A549 (cell line): ENCODE data around the gene PSRC1. TPM values are rescaled to one million over a fixed set of nuclear protein-coding genes. Genes with fewer than 3 reads are reported as not detected.

Source experiments
- ATAC-seq, 2 experiments: fragments of 200-7000 bp in 1 of 2; fragments of >200 bp in 1 of 2; cut with Nextera tagmentation in 1 of 2; cut with Tn5 transposase in 1 of 2; 3 replicates each; pipeline versions ENCODE4 v1.8.0 to v1.9.1; 2018 to 2020; ENCODE audit warnings: mild to moderate bottlenecking in 1 of 2, moderate library complexity in 1 of 2
- CTCF ChIA-PET: fragments of 300-600 bp; sonication (Branson Sonifier 250); formaldehyde crosslinking; extraction: SDS; loops from one replicate; lab custom pipeline; 2021; ENCODE audit warnings: antibody characterized with exemption, inconsistent platforms; lab: Yijun Ruan, JAX
- POLR2A ChIA-PET: fragments of 350-600 bp; formaldehyde crosslinking; extraction: SDS; loops from one replicate; lab custom pipeline; 2021; ENCODE audit warnings: antibody characterized with exemption, inconsistent platforms; lab: Yijun Ruan, JAX
- DNase-seq, 2 experiments: peaks; one replicate each; pipeline versions ENCODE4 v3.0.0 to v3.0.0-alpha.2; 2011 to 2016; ENCODE audit warnings: low read depth in 1 of 2, low spot score in 1 of 2
- FAIRE-seq: peaks from 2 replicates; lab custom pipeline; 2011; peaks lifted over from hg19 to GRCh38; lab: Jason Lieb, UNC
- H3K27ac ChIP-seq, 2 experiments: fragments of >200 bp; sonication (Bioruptor Twin); formaldehyde crosslinking; 3 replicates each; pipeline ENCODE4 v1.5.1; 2016 to 2017
- H3K4me1 ChIP-seq: fragments of >200 bp; sonication (Bioruptor Twin); formaldehyde crosslinking; 3 replicates; pipeline ENCODE4 v1.6.1; 2016
- H3K4me2 ChIP-seq: fragments of >200 bp; sonication (Bioruptor Twin); formaldehyde crosslinking; 3 replicates; pipeline ENCODE4 v1.6.1; 2016
- H3K4me3 ChIP-seq: fragments of >200 bp; sonication (Bioruptor Twin); formaldehyde crosslinking; 3 replicates; pipeline ENCODE4 v1.5.1; 2016
- H3K9me3 ChIP-seq: fragments of >200 bp; sonication (Bioruptor Twin); formaldehyde crosslinking; 3 replicates; pipeline ENCODE4 v1.6.1; 2016
- BCL3 ChIP-seq: fragments of >200 bp; sonication (Bioruptor Twin); formaldehyde crosslinking; IDR thresholded peaks from 3 replicates; pipeline ENCODE4 v1.6.1; 2016
- CHD2 ChIP-seq: fragments of 150-350 bp; IDR thresholded peaks from 2 replicates; pipeline ENCODE4 v1.6.1; 2014; ENCODE audit warnings: low read length; ENCODE audit not compliant: partially characterized antibody
- CHD4 ChIP-seq: fragments of 200-600 bp; sonication (generic); IDR thresholded peaks from 2 replicates; pipeline ENCODE4 v1.6.1; 2016; ENCODE audit warnings: antibody characterized with exemption, mild to moderate bottlenecking, borderline replicate concordance
- ESRRA ChIP-seq: fragments of 150-350 bp; IDR thresholded peaks from 2 replicates; pipeline ENCODE4 v1.6.1; 2014; ENCODE audit warnings: mild to moderate bottlenecking, low read length, borderline replicate concordance
- GATA3 ChIP-seq: IDR thresholded peaks from 2 replicates; pipeline ENCODE4 v1.6.1; 2012; ENCODE audit warnings: borderline replicate concordance
- HMGXB4 ChIP-seq: fragments of 250-450 bp; sonication (Bioruptor Pico); IDR thresholded peaks from 2 replicates; pipeline ENCODE4 v1.5.0; 2021; ENCODE audit warnings: mild to moderate bottlenecking, moderate library complexity, borderline replicate concordance
- JUNB ChIP-seq: fragments of >200 bp; sonication (Bioruptor Twin); formaldehyde crosslinking; IDR thresholded peaks from 2 replicates; pipeline ENCODE4 v1.6.1; 2016
- KDM1A ChIP-seq: fragments of 200-600 bp; sonication (generic); IDR thresholded peaks from 2 replicates; pipeline ENCODE4 v1.6.1; 2016; ENCODE audit warnings: low read depth, mild to moderate bottlenecking
- MAZ ChIP-seq: fragments of 150-350 bp; IDR thresholded peaks from 2 replicates; pipeline ENCODE4 v1.6.1; 2014; ENCODE audit warnings: antibody characterized with exemption, low read depth, low read length, borderline replicate concordance
- NR3C1 ChIP-seq: fragments of >200 bp; sonication (Bioruptor Twin); formaldehyde crosslinking; IDR thresholded peaks from 3 replicates; pipeline ENCODE4 v1.6.1; 2017
- RCOR1 ChIP-seq: fragments of 150-350 bp; IDR thresholded peaks from 2 replicates; pipeline ENCODE4 v1.6.1; 2014; ENCODE audit warnings: antibody characterized with exemption, low read length, low read depth
- RNF2 ChIP-seq: fragments of 200-600 bp; sonication (generic); IDR thresholded peaks from 2 replicates; pipeline ENCODE4 v1.6.1; 2016; ENCODE audit warnings: low read depth, mild to moderate bottlenecking, antibody characterized with exemption, moderate library complexity, borderline replicate concordance
- ZNF302 ChIP-seq: fragments of 250-450 bp; sonication (Bioruptor Pico); IDR thresholded peaks from 2 replicates; pipeline ENCODE4 v1.9.0; 2021; ENCODE audit warnings: inconsistent platforms, mild to moderate bottlenecking, moderate library complexity
- WGBS: methylation state at CpG from one replicate; pipeline ENCODE4 v1.1.6; 2017; ENCODE audit errors: missing lambda C conversion rate; 5-methylcytosine and 5-hydroxymethylcytosine counted together
- polyA plus RNA-seq, 4 experiments: library from polyadenylated mRNA; depleted of rRNA in 3 of 4; stranded (reverse); fragments of >200 nt; fragmentation: RNase III in 1 of 4; extraction: RNeasy Plus Mini Kit Qiagen cat#74134 plus additional on column Dnase treatment in 1 of 4; gene quantifications; 2 replicates in 3 of 4; 3 replicates in 1 of 4; pipeline ENCODE4 v1.2.3, GENCODE V29; 2011 to 2017
- TF ChIP-seq, protein P1 (sequence below): fragments of >200 bp; sonication (Bioruptor Twin); formaldehyde crosslinking; IDR thresholded peaks from 3 replicates; pipeline ENCODE4 v1.5.1; 2016
- TF ChIP-seq, protein P2 (sequence below): fragments of 150-350 bp; IDR thresholded peaks from 2 replicates; pipeline ENCODE4 v1.6.1; 2014; ENCODE audit warnings: low read depth, mild to moderate bottlenecking, low read length

PSRC1 gene
- polyA plus RNA-seq, 2 of the 4 experiments (the other 2 are of a cell fraction) = 15.3 to 21.5 TPM

DNA sequence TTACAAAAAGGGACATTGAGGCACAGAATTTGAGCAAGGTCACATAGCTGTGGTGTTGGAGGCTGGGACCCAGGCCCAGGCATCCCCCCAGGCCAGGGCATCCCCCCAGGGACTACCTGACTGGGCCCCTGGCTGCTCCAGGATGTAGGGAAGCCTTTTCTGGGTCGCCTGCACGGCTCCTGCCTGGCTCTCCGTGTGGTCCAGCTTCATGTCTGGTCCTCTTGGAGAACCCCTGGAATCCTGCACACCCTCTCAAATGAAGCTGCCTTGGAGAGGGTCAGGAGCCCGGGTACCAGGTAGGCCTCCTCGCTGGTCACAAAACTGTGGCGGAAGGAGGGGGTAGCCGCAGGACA lies 34.5 kb downstream of the PSRC1 start:
- ATAC-seq (no peak), FAIRE-seq (no peak), DNase-seq (no peak)
- H3K9me3 ChIP-seq = no peaks in the 10 kb centered on the region
- H3K27ac ChIP-seq = no peak overlapping the region
- no peak for TF ChIP-seq CHD2
- TF ChIP-seq JUNB = no peak
- TF ChIP-seq KDM1A = no peak
- TF ChIP-seq GATA3 = no peak
- no peak for TF ChIP-seq HMGXB4 (CRISPR knock-in tag)
- TF ChIP-seq RNF2 = no peak
- TF ChIP-seq RCOR1 = no peak
- TF ChIP-seq BCL3 = no peak
- no peak for TF ChIP-seq MAZ
- TF ChIP-seq NR3C1 = no peak
- 88% methylated on average over 5 of the region's 7 CpGs for WGBS
- H3K4me2 ChIP-seq = no peak overlapping the region
- no peak overlapping the region for H3K4me3 ChIP-seq
- H3K4me1 ChIP-seq = peaks cover 5% of the 10 kb centered on the region; the same call in 1 of the 3 replicates
- CTCF ChIA-PET = interaction anchor here (1.0 to 1.5 kb wide), 3 partner anchors 9 to 151 kb away, joined by 3 to 4 read pairs (median 3); no protein-coding TSS in a partner anchor
- POLR2A ChIA-PET = no interaction called here

GRCh38 chr1:109247401-109248365 lies 35.3 kb downstream of the PSRC1 start:
- H3K4me1 ChIP-seq = peaks cover 5% of the 10 kb centered on the region; the same call in 1 of the 3 replicates
- CTCF ChIA-PET = interaction anchor here (1.0 to 1.5 kb wide), 4 partner anchors 9 to 152 kb away, joined by 3 to 4 read pairs (median 3); no protein-coding TSS in a partner anchor
- no peaks in the 10 kb centered on the region for H3K9me3 ChIP-seq
- H3K27ac ChIP-seq = no peak overlapping the region
- FAIRE-seq (no peak), ATAC-seq (no peak), DNase-seq (no peak)
- no peak overlapping the region for H3K4me2 ChIP-seq
- WGBS = 97% methylated on average over 7 of the region's 8 CpGs
- H3K4me3 ChIP-seq = no peak overlapping the region
- TF ChIP-seq RNF2 = no peak
- TF ChIP-seq, all 56 proteins: peak for 0
- POLR2A ChIA-PET = no interaction called here

DNA sequence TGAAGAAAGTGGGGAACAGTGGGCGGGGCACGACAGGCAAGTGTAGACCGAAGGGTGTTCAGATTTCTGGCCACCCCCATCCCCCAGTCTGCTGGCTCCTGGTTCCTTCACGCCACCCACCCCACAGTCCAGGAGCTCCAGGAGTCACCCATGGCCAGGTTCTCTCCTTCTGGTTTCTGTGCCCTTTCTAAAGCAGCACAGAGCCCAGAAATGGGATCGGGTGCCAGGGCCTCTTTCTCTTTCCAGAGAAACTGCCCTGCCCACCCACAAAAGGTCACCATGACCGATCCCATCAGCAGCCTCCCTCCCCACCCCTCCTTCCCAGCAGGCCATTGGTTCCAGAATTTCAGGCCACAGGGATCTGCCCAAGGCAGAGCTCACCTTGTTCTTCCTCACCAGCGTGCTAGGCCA lies 36.8 kb downstream of the PSRC1 start:
- FAIRE-seq (no peak), ATAC-seq (no peak), DNase-seq (no peak)
- Histone ChIP-seq H3K27ac (no peak overlapping the region), H3K4me2 (no peak overlapping the region), H3K9me3 (no peaks in the 10 kb centered on the region), H3K4me3 (no peak overlapping the region), H3K4me1 (peaks cover 5% of the 10 kb centered on the region; the same call in 1 of the 3 replicates)
- ChIA-PET CTCF (interaction anchor here (1.3 kb wide), 1 partner anchor 18 kb away, joined by 3 read pairs; no protein-coding TSS in a partner anchor), POLR2A (no interaction called here)
- WGBS = 82% methylated on average over 7 of the region's 7 CpGs
- TF ChIP-seq, protein P1, sequence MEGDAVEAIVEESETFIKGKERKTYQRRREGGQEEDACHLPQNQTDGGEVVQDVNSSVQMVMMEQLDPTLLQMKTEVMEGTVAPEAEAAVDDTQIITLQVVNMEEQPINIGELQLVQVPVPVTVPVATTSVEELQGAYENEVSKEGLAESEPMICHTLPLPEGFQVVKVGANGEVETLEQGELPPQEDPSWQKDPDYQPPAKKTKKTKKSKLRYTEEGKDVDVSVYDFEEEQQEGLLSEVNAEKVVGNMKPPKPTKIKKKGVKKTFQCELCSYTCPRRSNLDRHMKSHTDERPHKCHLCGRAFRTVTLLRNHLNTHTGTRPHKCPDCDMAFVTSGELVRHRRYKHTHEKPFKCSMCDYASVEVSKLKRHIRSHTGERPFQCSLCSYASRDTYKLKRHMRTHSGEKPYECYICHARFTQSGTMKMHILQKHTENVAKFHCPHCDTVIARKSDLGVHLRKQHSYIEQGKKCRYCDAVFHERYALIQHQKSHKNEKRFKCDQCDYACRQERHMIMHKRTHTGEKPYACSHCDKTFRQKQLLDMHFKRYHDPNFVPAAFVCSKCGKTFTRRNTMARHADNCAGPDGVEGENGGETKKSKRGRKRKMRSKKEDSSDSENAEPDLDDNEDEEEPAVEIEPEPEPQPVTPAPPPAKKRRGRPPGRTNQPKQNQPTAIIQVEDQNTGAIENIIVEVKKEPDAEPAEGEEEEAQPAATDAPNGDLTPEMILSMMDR = no peak
- TF ChIP-seq, protein P2, sequence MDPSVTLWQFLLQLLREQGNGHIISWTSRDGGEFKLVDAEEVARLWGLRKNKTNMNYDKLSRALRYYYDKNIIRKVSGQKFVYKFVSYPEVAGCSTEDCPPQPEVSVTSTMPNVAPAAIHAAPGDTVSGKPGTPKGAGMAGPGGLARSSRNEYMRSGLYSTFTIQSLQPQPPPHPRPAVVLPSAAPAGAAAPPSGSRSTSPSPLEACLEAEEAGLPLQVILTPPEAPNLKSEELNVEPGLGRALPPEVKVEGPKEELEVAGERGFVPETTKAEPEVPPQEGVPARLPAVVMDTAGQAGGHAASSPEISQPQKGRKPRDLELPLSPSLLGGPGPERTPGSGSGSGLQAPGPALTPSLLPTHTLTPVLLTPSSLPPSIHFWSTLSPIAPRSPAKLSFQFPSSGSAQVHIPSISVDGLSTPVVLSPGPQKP = no peak
- TF ChIP-seq ESRRA = no peak
- TF ChIP-seq ZNF302 (CRISPR knock-in tag) = no peak
- TF ChIP-seq CHD4 = no peak
